Umbilical cord (tissue), 2 donors: ENCODE data around the gene CPLANE2. TPM values are rescaled to one million over a fixed set of nuclear protein-coding genes. Genes with fewer than 3 reads are reported as not detected.
"Not testable (repeated sequence)": the region's sequence is repeated elsewhere in the genome, so short reads cannot be mapped to it uniquely, and the experiment has no call there.

Experiments
- DNase-seq: peaks from one replicate; pipeline ENCODE4 v3.0.0-alpha.2; 2015; ENCODE audit warnings: low spot score
- total RNA-seq: library from RNA; depleted of rRNA; stranded (reverse); fragments of >200 nt; gene quantifications from one replicate; pipeline ENCODE4 v1.2.3, GENCODE V29; 2014; ENCODE audit warnings: low replicate concordance; ENCODE audit not compliant: insufficient read depth

CPLANE2 gene
- 0.48 TPM for total RNA-seq

- DNase-seq: peak; percentile 95
These were observed at the start of gene CPLANE2 for GRCh38 chr1:16236511-16237342. Gene CPLANE2, minus strand, starts transcription at chr1:16237183. Its CDS starts 441 bp downstream, at chr1:16236742.

- no peak for DNase-seq
These were observed 49.1 kb upstream of the CPLANE2 start for GRCh38 chr1:16286122-16286521.

DNA sequence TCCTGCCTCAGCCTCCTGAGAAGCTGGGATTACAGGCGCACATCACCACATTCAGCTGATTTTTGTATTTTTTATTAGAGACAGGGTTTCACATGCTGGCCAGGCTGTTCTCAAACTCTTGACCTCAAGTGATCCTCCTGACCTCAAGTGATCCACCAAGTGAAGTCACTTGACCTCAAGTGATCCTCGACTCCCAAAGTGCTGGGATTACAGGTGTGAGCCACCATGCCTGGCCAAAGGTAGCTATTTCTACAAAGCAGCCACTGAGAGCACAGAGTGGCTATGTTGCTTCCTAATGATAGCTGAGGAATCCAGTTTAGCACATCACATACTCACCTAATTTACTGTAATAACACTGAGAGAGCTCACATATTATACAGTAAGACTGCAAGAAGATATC is 44.8 kb upstream of the CPLANE2 start:
- DNase-seq: no peak

DNA sequence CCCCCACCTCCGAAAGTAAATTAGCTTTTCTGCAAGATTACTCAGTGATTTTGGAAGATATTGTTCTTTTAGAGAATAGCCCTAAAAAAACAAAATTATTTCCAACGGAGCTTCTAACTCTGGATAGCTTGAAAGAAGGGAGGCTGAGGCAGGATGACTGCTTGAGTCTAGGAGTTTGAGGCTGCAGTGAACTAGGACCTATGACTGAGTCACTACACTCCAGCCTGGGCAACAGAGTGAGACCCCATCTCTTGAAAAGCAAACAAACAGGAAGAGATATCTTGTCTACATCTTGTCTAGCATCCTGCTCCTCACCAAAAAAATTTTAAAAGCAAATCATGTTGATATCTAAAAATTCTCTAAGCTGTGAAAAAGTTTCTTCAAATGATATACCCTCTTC is 42.2 kb upstream of the CPLANE2 start:
- no peak for DNase-seq

DNA sequence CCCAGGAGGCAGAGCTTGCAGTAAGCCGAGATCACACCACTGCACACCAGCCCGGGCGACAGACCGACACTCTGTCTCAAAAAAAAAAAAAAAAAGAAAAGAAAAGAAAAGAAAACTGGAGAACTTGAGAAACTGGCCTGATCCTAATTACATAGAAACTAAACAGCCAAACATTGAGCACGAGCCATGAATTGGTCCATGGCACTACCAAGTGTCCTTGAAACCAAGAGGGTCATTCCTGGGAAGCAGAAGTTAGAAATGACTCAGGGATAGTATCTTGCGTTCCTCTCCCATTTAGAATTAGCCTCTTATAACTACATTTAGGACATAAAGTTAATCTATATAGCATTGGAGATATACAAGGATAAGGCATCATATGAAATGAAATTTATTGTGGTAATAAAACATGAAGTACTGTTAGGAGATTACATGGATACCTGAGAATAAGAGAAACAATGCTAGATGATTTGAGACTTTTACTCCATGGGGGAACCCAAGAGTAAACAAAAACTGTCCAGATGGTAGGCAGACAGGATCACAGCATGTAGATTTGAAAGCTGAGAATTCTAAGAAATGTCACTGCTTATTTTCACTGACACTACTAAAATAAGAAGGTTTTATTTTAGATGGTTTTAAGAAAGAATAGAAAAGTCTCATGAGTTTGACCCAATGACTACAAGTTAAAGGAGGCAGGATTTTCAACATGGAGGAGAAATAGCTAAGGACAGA is 39.5 kb upstream of the CPLANE2 start:
- DNase-seq: peak; percentile 25

DNA sequence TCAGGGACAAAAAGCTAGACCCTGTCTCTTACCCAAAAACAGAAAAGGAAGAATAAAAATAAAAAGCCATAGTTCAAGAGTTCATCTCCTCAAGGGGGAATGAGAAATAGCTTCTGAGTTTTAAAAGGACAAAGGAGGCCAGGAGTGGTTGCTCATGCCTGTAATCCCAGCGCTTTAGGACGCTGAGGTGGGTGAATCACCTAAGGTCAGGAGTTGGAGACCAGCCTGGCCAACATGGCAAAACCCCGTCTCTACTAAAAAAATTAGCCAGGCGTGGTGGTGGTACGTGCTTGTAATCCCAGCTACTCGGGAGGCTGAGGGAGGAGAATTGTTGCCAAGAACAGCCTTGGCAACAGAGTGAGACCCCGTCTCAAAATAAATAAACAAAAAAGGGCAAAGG is 38.6 kb upstream of the CPLANE2 start:
- no peak for DNase-seq

- DNase-seq: no peak
These were observed 30.8 kb upstream of the CPLANE2 start for GRCh38 chr1:16267690-16268180.

DNA sequence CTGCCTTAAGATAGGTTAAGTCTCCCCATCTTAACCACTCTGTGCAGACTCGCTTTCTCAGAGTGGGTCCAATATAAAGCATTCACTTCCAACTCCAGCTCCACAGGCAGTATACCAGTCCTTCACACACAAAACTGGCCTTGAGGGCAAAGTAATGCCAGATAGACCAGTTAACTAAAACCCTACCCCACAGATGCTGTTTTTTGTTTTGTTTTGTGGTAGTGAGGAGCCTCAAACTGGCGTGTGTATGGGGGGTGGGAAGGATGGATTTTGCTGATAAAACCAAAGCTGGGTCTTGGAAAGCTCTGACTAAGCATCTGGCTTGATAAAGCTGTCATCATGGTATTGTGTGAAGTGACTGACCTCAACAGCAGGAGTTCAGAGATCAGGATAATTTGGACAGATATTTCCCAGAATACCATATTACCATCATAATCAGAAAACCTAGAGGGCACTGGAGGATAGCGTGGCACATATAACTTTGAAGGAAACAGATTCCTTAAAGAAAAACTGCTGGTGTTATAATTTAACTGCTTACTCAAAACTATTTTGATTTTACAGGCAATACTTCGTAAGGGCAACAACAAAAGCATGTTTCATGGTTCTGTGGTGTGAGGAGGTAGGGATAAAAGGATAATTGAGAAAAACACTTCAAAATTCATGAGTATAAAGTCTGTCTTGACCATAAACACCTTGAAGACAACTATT is 29.6 kb upstream of the CPLANE2 start:
- DNase-seq: peak; percentile 62

GRCh38 chr1:16262067-16262466 is 25.1 kb upstream of the CPLANE2 start:
- DNase-seq: no peak

DNA sequence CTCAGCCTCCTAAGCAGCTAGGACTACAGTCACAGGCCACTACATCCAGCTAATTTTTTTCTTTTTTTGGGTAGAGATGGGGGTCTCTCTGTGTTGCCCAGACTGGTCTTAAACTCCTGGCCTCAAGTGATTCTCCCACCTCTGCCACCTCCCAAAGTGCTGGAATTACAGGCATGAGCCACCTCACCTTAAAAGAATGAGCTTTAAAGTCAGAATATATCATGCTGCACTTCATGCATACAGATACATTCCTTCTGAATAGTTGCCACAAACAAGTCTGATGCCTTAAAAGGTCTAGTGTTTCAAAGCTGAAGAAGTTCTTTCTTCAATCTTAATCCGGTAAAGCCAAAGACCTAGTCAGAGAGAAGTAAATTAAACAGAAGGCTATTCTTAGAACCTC is 23.8 kb upstream of the CPLANE2 start:
- no peak for DNase-seq

DNA sequence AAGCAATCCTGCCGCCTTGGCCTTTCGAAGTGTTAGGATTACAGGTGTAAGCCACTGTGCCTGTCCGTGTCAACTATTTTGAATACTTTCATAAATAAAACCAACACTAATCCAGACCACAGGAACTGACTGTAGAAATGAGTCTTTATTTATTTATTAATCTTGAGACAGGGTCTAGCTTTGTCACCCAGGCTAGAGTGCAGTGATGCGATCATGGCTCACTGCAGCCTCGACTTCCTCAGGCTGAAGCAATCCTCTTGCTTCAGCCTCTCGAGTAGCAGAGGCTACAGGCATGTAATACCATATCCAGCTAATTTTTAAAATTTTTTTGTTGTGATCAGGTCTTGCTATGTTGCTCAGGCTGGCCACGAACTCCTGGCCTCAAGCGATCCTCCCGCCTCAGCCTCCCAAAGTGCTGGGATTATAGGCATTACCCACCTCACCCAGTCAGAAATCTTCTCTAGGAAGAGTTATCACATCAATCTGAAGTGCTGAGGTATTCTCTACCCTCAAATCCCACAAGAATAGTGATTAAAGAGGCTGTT is 21.7 kb upstream of the CPLANE2 start:
- DNase-seq: no peak

- no peak for DNase-seq
These were observed 21.0 kb upstream of the CPLANE2 start for GRCh38 chr1:16257968-16258367.

GRCh38 chr1:16257556-16257955 is 20.6 kb upstream of the CPLANE2 start:
- DNase-seq: not testable (repeated sequence)

GRCh38 chr1:16256478-16256877 is 19.5 kb upstream of the CPLANE2 start:
- no peak for DNase-seq

DNA sequence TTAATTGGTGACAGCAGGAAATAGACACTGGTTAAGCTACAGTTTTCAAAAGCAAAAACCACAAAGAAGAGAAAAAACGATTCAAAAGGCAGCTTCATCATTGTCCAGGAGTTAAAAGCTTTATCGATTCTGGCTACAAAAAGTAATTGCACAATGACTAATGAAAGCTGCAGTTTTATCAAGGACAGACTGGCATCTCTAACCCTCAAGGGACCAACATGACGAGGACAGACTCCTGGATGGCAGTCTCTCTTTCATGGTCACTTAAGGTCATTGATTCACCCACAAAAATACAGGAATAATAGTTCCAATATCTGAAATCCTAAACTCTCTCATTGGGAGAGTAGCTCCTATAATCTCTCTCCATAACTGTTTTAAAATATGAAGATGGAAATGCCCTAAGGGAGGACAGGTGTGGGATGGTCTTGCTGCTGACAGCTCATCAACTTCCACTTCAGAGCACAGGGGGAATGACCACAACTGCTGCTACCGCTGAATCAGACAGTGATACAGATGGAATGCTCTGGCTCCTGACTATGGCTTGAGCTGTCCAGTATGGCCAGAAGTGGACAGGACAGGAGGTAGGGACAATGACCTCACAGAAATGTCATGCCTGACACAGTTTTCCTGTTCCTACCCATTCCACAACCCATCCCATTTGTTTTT is 17.4 kb upstream of the CPLANE2 start:
- no peak for DNase-seq

- no peak for DNase-seq
These were observed 16.4 kb upstream of the CPLANE2 start for GRCh38 chr1:16253332-16253922.

DNA sequence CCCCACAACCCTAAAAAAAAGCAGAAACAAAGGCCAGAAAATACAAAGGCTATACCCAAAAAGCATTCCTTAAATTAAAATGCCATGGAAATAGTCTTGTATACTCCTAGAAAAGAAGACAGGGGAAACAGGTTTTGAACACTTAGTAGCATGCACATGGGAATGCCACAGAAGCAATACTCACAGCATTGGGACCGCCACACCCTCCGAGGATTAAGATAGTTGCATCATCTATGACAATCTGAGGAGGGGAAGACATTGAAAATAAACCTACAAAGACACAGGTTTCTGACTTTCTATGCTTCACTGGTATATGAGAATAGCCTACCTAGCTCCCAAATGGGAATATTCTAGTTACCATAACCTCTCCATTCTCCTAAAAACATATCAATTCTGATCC is 15.9 kb upstream of the CPLANE2 start:
- DNase-seq: no peak

DNA sequence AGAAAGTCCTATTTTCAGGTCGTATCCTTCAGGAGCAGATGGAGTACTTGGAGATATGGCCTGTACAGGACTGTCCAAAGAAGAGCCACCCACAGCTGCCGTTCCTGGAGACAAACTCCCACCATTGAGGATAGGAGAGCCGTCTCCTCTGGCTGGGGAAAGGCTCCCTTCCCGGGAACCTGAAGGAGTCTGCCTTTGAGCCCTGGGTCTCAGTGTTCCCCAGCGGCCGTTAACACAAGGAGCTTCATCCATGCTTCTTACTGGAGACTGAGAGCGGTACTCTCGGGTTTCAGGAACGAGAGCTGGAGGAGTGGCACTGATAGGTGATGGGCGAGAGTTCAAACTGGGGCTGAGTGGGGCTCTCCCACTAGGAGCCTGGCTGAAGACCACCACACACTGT is 14.4 kb upstream of the CPLANE2 start:
- DNase-seq: no peak

DNA sequence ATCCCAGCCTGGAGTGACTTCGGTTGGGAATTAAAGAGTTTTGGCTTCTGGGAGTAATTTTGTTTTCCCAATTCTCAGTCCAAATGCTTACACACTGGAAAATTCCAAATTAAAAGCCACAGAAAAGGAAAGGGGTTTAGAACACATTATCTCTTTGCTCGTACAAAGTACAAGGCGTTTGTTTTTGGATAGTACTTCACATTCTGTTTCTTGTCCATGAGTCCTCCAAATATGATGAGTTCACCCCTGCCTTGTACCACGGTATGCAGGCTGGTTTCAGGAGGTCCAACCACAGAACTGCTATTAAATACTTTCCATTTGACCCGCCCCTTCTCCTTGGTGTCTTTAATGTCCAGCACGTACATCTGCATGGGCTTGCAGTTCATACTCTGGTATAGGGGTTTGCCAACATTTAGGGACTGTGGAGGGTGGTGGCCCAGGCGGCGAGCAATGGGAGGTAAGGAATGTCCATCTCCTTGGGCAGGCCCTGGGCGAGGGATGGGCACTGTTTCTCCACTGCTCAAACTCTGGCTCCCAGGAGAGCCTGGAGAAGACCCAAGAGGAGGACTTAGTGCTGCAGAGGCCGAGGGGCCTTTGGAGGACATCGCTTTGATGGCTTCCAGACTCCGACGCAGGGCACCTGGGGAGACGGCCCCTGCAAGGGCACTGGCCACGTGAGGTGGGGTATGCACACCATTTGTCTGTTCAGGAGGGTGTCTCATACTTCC is 13.7 kb upstream of the CPLANE2 start:
- DNase-seq: no peak

DNA sequence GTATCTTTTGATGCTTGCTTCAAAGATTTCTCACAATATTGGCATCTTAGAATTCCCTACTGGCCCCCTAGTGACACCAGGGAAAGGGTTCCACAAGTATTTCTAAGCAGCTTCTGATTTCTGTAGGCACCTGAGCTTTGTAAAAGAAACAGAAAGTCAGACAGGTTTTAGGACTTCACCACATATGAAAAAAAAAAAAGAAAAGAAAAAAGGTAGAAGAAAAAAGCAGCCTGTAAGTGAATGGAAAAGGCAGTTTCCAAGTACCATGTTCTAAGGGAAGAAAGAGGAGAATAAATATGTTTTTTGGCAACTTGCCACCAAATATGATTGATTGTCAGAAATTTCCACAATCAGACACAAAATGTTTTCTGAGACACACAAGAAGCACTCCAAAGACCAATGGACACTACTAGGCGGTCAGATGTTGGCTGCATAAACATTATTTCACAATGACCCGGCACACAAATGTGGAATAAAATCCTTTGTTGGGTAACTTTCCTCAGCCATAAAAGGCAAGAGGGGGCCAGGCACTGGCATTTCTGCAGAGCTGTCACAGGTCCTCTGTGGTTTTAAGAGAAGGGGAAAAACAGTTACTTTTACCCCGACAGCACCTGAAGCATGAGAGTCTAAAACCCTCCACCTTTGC is 12.7 kb upstream of the CPLANE2 start:
- peak; percentile 53 for DNase-seq
